ENCODE measurements around the gene SAMD14.

The SAMD14 gene

GRCh38 chr17:50132104-50132794, 2.3 kb upstream of the SAMD14 start:
- DNase-seq: no peak

DNA sequence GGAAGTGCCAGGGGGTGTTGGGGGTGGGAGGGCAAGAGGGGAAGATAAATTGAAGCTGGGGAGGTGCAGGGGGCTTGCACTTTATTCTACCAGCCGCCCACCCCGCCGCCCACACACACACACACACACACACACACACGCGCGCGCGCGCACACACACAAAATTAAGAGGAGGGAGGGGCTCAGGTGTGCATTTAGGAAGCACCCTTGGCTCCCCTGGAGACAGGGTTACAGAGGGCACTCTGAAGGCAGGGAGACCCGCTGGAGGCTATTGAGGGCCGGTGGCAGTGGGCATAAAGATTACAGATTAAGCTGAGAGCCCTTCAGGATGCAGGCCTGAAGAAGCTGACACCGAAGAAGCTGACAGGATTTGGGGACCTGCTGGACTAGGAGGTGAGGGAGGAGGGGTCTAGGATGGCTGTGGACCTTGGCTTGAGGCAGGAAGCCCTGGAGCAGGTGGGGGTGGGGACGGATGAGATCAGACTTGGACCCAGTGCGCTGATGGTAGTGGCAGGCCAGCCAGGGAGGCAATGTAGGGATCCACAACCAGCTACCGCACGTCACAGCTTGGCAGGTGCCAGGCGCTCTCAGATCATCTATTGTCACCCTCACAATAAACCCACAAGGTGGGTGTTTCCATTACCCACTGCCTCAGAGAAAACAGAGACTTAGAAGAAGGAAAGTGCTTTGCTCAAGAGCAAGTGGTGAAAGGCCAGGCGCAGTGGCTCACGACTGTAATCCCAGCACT, 772 bp upstream of the SAMD14 start:
- DNase-seq: no peak

DNA sequence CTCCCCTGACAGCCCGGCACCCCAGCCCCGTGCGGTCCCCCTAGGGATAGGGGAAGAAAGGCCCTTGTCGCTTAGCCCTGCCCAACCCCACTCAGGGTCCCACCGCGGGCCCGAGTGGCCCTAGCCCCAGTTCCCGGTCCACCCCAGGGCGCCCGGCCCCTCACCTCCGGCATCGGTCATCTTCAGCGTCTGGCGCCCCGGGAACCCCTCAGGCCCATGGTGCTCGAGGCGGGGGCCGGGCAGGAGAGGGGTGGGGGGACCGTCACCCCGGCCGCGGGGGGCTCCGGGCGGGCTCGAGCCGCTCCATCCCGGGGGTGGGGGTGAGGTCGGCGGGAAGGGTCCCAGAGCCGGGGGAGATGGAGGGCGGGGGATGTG, 620 bp downstream of the SAMD14 start:
- no peak for DNase-seq

GRCh38 chr17:50128441-50129352, 1.3 kb downstream of the SAMD14 start:
- DNase-seq: no peak

DNA sequence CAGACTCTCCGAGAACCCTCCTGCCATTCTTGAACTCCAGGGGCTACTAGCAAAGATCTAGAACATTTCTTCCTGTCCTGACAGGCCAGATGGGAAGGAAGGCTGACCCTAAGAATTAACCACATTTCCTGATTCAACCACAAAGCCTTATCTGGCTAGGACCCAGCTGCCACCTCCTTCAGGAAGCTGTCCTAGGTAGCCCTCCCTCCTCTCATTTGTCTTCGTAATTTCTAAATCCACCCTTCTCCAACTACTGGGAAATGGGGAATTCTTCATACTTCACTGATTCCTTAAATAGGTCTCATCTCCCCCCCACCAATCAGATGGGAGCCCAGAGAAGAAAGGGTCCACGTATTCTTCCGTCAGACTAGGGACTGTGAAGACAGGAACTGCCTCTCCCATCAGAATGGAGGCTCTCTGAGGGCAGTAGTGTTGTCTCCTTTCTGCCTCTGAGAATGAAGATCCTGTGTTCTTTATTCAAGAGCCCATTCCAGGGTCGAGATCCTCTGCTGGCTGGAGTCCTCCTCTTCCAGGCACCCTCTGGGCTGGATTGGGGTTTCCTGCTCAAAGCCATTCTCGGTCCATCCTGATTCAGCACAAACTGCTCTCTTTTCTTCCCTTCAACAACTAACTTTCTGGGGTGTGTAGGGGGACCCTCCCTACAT, 2.1 kb downstream of the SAMD14 start:
- DNase-seq: no peak

DNA sequence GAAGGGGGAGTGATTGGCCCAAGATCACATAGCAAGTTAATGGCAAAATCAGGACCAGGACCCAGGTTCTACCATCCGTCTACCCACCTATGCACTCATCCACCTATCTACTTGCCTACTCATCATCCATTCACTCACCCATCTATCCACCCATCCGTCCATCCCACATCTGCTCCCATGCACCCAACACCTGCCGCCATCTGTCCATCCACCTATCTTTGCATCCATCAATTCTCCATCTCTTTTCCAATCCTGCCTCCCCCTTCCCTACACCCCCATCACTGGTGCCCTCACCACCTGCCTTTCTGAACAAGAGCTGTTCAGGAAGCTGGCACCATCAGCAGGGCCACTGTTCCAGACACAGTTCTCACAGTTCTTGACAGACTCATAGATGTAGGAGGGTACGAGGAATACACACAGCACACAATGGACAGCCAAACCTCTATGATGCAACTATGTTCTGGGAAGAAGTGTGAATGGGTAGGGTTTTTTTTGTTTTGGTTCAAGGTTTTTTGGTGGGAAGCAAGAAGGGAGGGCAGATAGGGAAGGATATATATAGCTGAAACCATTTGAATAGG, 4.5 kb downstream of the SAMD14 start:
- DNase-seq: no peak

GRCh38 chr17:50123649-50124349, 6.2 kb downstream of the SAMD14 start:
- DNase-seq: no peak

DNA sequence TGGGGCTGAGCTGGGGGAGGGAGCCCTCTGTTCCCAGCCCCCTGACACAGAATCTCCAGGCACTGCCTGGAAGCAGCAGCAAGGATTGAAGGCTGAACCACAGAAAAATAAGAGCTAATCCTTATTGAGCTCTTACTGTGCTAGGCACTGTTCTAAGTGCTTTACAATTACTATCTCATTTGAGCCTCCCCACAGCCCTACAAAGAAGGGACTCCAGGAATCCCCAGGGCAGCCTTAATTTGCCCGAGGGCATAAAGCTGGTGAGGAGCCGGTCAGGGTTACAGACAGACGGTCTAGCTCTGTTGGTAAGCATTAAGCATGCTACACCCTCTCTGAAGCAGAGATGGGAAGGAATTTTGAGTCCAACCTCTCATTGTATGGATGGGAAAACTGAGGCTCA, 7.0 kb downstream of the SAMD14 start:
- DNase-seq: no peak

DNA sequence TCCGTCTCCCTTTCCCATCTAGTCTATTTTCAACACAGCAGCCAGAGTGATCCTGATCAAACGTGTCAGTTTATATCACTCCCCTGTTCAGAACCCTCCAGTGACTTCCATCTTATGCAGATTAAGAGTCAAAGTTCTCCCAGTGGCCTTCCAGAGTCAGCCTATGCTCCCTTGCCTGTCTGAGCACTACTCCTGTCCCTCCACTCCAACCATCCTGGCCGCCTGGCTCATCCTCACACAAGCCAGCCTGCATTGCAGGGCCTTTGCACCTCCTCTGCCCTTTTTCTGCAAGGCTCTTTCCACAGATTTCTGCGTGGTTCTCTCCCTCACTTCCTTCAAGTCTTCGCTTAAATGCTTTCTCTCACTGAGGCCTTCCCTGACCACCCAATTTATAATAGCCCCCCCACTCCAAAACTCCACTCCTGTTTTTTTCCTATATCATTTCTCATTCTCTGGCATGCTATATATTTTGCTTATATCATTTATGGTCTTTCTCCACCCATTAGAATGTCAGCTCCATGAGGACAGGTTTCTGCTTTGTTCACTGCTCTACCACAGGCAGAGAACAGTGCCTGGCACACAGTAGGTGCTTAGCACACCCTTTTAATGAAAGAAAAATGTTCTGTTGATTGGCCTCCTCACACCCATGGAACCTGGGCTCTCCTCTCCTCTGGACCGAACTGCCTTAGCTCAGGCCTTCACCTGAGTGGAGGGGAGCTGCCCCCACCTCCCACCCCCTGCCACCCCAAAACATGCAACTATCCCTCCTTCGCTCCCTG, 9.3 kb downstream of the SAMD14 start:
- DNase-seq: no peak

DNA sequence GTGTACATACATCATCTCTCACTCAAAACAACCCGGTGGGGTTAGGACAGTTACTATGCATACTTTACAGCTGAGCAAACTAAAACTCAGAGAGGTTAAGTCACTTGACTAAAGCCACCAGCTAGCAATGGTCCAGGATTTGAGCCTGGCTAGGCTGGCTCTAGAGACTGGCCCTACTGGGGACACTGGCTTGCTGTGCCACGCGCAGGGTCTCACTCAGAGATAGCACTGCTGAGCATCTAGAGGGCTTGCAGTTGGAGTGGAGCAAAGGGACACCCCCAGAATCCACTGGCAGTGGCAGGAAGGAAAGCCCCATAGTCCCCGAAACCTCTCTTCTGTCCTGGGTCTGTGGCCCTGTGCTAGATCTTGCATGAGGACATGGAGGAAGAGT, 11.1 kb downstream of the SAMD14 start:
- DNase-seq: no peak

GRCh38 chr17:50118076-50118827, 11.7 kb downstream of the SAMD14 start:
- DNase-seq: no peak

DNA sequence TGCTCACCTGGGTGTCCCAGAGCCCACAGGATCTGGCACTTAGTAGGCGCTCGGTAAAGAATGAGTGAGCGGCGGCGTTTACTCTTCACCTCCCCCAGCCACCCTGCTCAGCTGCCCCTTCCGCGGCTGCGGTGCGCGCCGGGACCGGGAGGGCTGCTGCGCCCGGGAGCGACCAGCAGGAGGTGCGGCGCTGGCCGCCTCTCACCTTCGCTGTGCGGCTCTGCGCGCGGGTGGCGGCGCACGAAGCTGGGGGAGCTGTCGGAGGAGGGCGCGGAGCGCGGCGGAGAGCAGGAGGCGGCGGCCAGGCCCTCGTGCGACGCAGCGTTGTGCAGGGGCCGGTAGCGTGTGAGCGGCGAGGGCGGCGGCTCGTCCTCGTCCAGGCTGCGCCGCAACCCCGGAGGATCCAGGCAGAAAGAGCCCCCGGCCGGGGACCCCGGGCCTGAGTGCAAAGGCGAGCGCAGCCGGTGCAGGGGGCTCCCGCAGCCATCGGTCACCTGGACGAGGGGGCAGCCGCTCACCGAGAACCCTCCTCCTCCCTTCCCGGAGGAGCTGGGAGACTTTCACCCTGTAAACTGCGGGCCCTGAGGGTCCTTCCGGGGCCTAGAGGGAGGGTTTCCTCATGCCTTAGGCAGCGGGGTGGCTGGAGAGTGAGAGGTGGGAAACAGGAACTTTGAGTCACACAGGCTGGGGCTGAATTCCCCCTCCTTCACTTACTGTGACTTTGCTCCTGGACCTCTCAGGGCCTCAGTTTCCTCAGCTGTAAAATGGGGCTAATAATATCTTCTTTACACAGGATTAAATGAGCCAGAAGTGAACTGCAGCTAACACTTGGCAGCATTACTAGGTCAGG, 12.5 kb downstream of the SAMD14 start:
- no peak for DNase-seq

DNA sequence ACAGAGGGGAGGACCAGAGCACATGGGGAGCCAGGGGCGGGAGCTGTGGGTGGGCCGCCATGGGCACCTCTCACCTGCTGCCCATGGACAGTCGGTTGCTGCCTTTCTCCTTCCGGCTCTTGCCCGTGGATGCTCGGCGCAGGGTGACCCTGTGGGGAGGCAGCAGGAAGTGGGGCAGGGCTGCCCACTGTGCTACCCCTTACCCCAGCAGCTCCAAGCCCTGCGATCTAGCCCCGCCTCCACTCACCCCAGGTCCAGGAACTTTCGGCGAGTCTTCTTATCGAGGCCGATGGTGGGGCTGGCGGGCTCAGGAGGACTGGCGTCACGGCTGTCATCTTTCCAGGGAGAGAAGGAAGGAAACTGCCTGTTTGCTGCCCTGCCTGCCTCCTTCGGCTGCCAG, 14.2 kb downstream of the SAMD14 start:
- DNase-seq: no peak

- no peak for DNase-seq
These were observed 15.1 kb downstream of the SAMD14 start for GRCh38 chr17:50114849-50115357.

DNA sequence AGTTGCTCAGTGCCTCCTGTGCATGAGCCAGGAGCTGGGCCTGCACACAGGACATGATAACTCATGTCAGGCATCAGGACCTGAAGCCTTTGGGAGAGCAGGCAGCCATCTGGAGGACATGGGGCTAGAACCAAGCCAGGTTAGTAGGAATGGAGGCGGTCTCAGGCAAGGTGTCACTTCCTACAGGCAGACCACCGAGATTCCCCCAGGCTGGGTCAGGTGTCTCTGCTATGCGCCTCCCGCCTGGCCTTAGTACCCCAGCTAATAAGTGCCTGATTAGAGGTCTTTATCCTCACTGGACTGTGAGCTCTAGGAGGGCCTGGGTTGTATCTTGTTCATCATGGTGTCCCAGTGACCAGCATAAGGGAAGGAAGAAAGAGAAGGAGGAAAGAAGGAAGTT, 15.6 kb downstream of the SAMD14 start:
- DNase-seq: no peak

DNA sequence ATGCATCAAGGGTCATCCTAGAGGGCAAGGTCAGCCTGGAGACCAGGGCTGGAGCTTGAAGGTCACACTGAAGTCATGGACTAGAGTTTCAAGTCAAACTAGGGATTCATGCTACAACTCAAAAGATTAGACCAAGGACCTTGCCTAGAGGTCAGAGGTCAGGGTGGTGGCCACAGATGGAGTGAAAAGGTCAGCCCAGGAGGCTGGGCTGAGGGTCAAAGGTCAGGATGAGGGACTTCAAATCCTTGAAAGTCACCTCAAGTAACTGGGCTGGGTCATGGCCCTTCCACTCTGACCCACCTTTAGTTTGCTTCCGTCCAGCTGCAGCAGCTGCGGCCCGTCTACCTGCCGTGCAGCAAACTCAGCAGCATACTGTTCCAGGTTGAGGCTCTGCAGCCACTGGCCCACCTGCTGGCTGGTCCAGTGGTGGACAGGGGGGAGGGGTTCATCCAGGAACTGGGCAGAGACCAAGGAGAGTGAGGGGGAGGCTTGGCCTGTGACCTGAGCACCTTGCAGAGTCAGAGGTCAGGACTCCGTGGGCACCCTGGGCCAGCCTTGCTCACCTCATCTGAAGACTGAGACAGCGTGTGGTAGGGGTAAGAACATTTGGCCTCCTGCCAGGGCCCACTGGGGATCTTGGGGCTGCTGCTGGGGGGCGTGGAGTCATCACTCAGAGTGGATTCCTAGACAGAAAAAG, 16.2 kb downstream of the SAMD14 start:
- DNase-seq: no peak

GRCh38 chr17:50112694-50113093, 17.3 kb downstream of the SAMD14 start:
- DNase-seq: no peak
